ENCODE results near the gene VAT1. TPM values are rescaled to one million over a fixed set of nuclear protein-coding genes. Genes with fewer than 3 reads are reported as not detected.

The VAT1 gene
- total and polyA plus RNA-seq, 2 of the 13 experiments (the other 11 are each of a cell fraction or from before 2014, with no cell fraction given), result 143 to 205 TPM

DNA sequence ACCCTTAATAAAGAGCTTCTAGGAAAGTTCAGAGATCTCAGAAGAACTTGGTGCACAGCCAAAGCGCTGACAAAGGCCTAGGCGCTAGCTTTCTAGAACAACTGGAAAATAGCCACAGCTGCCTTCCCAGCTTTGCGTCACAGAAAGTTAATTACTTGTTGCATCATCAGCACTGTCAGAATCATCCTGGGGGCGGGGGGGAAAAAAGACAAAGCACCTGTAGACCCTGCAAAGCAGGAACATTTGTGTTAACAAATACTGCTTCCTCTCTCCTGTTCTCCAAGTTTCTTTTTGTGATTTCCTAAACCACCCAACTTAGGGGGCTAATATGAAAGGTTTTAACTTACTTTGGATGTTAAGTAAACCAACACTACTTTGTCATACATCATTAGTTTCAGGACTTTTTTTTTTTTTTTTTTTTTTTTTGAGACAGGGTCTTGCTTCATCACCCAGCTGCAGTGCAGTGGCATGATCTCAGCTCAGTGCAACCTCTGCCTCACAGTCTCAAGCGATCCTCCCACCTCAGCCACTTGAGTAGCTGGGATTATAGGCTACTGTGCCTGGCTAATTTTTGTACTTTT is 53.1 kb downstream of the VAT1 start (continued):
- TF ChIP-seq, protein P1, sequence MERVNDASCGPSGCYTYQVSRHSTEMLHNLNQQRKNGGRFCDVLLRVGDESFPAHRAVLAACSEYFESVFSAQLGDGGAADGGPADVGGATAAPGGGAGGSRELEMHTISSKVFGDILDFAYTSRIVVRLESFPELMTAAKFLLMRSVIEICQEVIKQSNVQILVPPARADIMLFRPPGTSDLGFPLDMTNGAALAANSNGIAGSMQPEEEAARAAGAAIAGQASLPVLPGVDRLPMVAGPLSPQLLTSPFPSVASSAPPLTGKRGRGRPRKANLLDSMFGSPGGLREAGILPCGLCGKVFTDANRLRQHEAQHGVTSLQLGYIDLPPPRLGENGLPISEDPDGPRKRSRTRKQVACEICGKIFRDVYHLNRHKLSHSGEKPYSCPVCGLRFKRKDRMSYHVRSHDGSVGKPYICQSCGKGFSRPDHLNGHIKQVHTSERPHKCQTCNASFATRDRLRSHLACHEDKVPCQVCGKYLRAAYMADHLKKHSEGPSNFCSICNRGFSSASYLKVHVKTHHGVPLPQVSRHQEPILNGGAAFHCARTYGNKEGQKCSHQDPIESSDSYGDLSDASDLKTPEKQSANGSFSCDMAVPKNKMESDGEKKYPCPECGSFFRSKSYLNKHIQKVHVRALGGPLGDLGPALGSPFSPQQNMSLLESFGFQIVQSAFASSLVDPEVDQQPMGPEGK (CRISPR knock-in tag; IDR thresholded peaks at IDR 0.05), result peak; percentile 38; the same call in 1 of the 2 replicates
- TF ChIP-seq ZNF546 (CRISPR knock-in tag; conservative IDR thresholded peaks at IDR 0.05), result no peak
- no peak for TF ChIP-seq ZBTB7A (CRISPR knock-in tag; IDR thresholded peaks at IDR 0.05)
- no peak for TF ChIP-seq SUZ12 (IDR thresholded peaks at IDR 0.05; ENCODE audit: low read depth, low read length)
- no peak for TF ChIP-seq GZF1 (CRISPR knock-in tag; IDR thresholded peaks at IDR 0.05)
- TF ChIP-seq, protein P2, sequence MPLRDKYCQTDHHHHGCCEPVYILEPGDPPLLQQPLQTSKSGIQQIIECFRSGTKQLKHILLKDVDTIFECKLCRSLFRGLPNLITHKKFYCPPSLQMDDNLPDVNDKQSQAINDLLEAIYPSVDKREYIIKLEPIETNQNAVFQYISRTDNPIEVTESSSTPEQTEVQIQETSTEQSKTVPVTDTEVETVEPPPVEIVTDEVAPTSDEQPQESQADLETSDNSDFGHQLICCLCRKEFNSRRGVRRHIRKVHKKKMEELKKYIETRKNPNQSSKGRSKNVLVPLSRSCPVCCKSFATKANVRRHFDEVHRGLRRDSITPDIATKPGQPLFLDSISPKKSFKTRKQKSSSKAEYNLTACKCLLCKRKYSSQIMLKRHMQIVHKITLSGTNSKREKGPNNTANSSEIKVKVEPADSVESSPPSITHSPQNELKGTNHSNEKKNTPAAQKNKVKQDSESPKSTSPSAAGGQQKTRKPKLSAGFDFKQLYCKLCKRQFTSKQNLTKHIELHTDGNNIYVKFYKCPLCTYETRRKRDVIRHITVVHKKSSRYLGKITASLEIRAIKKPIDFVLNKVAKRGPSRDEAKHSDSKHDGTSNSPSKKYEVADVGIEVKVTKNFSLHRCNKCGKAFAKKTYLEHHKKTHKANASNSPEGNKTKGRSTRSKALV (CRISPR knock-in tag; IDR thresholded peaks at IDR 0.05), result no peak
- TF ChIP-seq, protein P3, sequence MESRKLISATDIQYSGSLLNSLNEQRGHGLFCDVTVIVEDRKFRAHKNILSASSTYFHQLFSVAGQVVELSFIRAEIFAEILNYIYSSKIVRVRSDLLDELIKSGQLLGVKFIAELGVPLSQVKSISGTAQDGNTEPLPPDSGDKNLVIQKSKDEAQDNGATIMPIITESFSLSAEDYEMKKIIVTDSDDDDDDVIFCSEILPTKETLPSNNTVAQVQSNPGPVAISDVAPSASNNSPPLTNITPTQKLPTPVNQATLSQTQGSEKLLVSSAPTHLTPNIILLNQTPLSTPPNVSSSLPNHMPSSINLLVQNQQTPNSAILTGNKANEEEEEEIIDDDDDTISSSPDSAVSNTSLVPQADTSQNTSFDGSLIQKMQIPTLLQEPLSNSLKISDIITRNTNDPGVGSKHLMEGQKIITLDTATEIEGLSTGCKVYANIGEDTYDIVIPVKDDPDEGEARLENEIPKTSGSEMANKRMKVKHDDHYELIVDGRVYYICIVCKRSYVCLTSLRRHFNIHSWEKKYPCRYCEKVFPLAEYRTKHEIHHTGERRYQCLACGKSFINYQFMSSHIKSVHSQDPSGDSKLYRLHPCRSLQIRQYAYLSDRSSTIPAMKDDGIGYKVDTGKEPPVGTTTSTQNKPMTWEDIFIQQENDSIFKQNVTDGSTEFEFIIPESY (CRISPR knock-in tag; IDR thresholded peaks at IDR 0.05), result peak; percentile 89
- TF ChIP-seq, protein P4, sequence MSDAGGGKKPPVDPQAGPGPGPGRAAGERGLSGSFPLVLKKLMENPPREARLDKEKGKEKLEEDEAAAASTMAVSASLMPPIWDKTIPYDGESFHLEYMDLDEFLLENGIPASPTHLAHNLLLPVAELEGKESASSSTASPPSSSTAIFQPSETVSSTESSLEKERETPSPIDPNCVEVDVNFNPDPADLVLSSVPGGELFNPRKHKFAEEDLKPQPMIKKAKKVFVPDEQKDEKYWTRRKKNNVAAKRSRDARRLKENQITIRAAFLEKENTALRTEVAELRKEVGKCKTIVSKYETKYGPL (CRISPR knock-in tag; IDR thresholded peaks at IDR 0.05), result no peak
- TF ChIP-seq ZBTB7B (CRISPR knock-in tag; IDR thresholded peaks at IDR 0.05), result no peak
- peak; percentile 40; the same call in 1 of the 2 replicates for TF ChIP-seq BCL6 (CRISPR knock-in tag; IDR thresholded peaks at IDR 0.05)
- no peak for TF ChIP-seq RXRB (CRISPR knock-in tag; IDR thresholded peaks at IDR 0.05; ENCODE audit: borderline replicate concordance)
- no peak for TF ChIP-seq SOX6 (IDR thresholded peaks at IDR 0.05)
- TF ChIP-seq SOX6 (CRISPR knock-in tag; IDR thresholded peaks at IDR 0.05), result 0 out of 2 replicates have a peak, but pooled peaks have one; percentile 10
- TF ChIP-seq SOX13 (IDR thresholded peaks at IDR 0.05), result no peak
- no peak for TF ChIP-seq SOX13 (CRISPR knock-in tag; conservative IDR thresholded peaks at IDR 0.05 in 1 of 2, IDR thresholded peaks at IDR 0.05 in 1 of 2)
